Measurements from ENCODE around the gene CNNM2. TPM values are rescaled to one million over a fixed set of nuclear protein-coding genes. Genes with fewer than 3 reads are reported as not detected.

Gene CNNM2
- total RNA-seq, 2 donors from 2014 or later, result 13.4 to 18.9 TPM

DNA sequence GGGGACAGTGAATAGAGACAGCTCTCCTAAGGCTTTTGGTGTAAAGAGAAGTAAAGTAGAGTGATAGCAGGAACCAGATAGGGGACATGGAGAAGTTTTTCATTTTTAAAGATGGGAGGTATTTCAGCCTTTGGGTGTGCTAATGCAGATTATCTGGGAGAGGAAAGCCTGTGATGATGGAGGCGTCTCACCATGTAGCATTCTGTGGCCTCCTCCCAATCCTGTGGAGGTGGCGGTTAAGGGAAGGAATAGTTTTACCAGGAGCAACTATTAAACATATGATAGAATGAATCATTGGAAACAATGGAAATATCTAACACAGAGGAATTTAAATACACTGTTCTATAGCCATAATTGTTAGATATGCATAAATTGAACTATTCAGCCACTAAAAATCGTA lies 101.3 kb downstream of the CNNM2 start:
- WGBS, result 95% methylated on average over 3 of the region's 3 CpGs

DNA sequence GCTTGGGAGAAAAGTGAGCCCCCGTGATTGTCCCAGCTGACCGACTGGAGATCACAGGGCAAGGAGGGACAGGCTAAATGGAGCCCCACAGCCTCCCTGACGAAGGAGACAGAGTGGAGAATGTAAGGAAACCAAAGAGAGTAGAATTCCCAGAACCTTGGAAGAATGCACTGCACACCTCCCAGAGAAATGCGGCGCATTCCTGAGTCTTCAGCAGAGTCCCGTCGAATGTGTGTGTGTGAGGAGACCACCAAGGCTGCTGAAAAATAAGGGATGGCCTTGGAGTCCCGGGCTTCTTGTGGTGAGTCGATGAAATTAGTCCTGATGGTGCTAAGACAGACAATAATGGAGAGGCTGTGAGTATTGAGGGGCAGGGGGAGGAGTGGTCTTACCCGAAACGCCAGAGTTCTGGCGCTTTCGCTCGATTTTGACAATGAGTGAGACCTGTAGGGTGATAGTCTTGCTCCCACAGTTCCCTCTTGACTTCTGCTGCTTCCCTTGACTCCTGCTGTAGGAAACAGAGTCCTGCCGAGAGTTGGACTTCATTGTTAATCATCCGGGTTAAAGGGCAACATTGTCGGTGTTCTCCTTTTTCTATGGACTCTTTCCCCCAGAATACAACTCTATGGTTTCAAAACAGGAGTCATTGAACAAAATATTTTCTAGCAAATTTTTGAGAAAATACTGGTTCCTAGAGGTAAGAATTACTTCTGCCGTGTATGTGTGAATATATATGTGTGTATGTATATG lies 103.2 kb downstream of the CNNM2 start:
- intact Hi-C loops (cut with DNase I), result no loop called here
- TF ChIP-seq POLR2AphosphoS5 (IDR thresholded peaks at IDR 0.05) (no peak), POLR2A (IDR thresholded peaks at IDR 0.05) (no peak)
- TF ChIP-seq, protein P1, sequence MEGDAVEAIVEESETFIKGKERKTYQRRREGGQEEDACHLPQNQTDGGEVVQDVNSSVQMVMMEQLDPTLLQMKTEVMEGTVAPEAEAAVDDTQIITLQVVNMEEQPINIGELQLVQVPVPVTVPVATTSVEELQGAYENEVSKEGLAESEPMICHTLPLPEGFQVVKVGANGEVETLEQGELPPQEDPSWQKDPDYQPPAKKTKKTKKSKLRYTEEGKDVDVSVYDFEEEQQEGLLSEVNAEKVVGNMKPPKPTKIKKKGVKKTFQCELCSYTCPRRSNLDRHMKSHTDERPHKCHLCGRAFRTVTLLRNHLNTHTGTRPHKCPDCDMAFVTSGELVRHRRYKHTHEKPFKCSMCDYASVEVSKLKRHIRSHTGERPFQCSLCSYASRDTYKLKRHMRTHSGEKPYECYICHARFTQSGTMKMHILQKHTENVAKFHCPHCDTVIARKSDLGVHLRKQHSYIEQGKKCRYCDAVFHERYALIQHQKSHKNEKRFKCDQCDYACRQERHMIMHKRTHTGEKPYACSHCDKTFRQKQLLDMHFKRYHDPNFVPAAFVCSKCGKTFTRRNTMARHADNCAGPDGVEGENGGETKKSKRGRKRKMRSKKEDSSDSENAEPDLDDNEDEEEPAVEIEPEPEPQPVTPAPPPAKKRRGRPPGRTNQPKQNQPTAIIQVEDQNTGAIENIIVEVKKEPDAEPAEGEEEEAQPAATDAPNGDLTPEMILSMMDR (IDR thresholded peaks at IDR 0.05), result no peak
- Histone ChIP-seq H3K36me3 (no peaks in the 10 kb centered on the region), H3K27ac (no peak overlapping the region), H3K4me3 (no peak overlapping the region), H3K4me1 (replicated peaks) (no peaks in the 10 kb centered on the region), H3K9me3 (no peaks in the 10 kb centered on the region), H3K27me3 (replicated peaks; ENCODE audit: insufficient read depth) (no peaks in the 10 kb centered on the region)
- WGBS, result 91% methylated on average over 18 of the region's 18 CpGs
- DNase-seq (ENCODE audit: low spot score), result no peak

More for the DNA sequence above, 101.3 kb downstream of the CNNM2 start:
- H3K27me3 ChIP-seq (replicated peaks; ENCODE audit: insufficient read depth), result no peaks in the 10 kb centered on the region
- TF ChIP-seq POLR2A (IDR thresholded peaks at IDR 0.05) (no peak), POLR2AphosphoS5 (IDR thresholded peaks at IDR 0.05) (no peak)
- TF ChIP-seq, protein P1 (IDR thresholded peaks at IDR 0.05), result no peak
- H3K4me1 ChIP-seq (replicated peaks), result no peaks in the 10 kb centered on the region
- no peak overlapping the region for H3K27ac ChIP-seq
- H3K9me3 ChIP-seq, result no peaks in the 10 kb centered on the region
- no peaks in the 10 kb centered on the region for H3K36me3 ChIP-seq
- intact Hi-C loops (cut with DNase I), result no loop called here
- DNase-seq (ENCODE audit: low spot score), result no peak
- H3K4me3 ChIP-seq, result no peak overlapping the region

DNA sequence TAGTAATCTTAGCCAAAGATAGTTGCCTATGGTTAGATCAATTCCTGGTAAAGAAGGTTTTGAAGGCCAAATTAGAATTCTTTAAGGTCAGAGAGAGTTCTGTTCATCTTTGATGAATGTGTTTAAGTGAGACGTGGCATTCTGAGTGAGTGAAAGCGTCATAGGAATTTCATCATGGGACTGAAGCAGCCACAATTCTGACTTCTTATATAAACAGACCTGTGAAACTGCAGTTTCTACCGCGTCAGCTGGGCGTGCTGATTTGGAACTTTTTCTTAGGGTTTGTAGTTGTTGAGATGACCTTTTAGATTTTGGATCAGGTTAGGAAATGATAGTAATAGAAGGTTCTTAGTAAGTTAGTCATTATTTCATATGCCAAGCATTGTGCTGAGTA lies 103.8 kb downstream of the CNNM2 start:
- WGBS, result 68% methylated on average over 5 of the region's 5 CpGs
- no peak overlapping the region for H3K4me3 ChIP-seq

DNA sequence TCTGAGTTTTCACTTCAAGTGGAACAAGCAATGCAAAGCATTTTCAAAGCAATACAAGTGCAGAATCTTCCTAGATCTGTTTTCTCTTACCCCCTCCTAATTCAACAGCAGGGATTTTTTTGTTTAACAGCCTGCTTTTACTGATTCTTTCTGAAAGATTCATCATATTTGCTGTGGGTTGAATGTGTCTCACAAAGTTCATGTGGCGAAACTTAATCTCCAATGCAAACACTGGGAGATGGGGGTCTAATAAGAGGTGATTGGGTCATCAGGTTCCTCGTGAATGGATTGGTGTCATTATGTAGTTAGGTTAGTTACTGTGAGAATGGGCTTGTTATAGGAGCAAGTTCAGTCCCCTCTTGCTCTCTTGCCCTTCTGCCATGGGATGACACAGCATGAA lies 107.6 kb downstream of the CNNM2 start:
- H3K4me3 ChIP-seq, result no peak overlapping the region
- no peak for DNase-seq (ENCODE audit: low spot score)
- WGBS, result 88% methylated on average over 2 of the region's 2 CpGs
- intact Hi-C loops (cut with DNase I), result no loop called here
- H3K27me3 ChIP-seq (replicated peaks; ENCODE audit: insufficient read depth), result no peaks in the 10 kb centered on the region
- H3K4me1 ChIP-seq (replicated peaks), result no peaks in the 10 kb centered on the region
- TF ChIP-seq POLR2AphosphoS5 (IDR thresholded peaks at IDR 0.05) (no peak), POLR2A (IDR thresholded peaks at IDR 0.05) (no peak)
- TF ChIP-seq, protein P1 (IDR thresholded peaks at IDR 0.05), result no peak
- H3K36me3 ChIP-seq, result no peaks in the 10 kb centered on the region
- no peak overlapping the region for H3K27ac ChIP-seq
- no peaks in the 10 kb centered on the region for H3K9me3 ChIP-seq

More for the DNA sequence above, 103.8 kb downstream of the CNNM2 start:
- DNase-seq (ENCODE audit: low spot score), result no peak
- Histone ChIP-seq H3K27ac (no peak overlapping the region), H3K36me3 (no peaks in the 10 kb centered on the region), H3K4me1 (replicated peaks) (no peaks in the 10 kb centered on the region), H3K9me3 (no peaks in the 10 kb centered on the region), H3K27me3 (replicated peaks; ENCODE audit: insufficient read depth) (no peaks in the 10 kb centered on the region)
- TF ChIP-seq POLR2A (IDR thresholded peaks at IDR 0.05) (no peak), POLR2AphosphoS5 (IDR thresholded peaks at IDR 0.05) (no peak)
- TF ChIP-seq, protein P1 (IDR thresholded peaks at IDR 0.05), result no peak
- intact Hi-C loops (cut with DNase I), result no loop called here

DNA sequence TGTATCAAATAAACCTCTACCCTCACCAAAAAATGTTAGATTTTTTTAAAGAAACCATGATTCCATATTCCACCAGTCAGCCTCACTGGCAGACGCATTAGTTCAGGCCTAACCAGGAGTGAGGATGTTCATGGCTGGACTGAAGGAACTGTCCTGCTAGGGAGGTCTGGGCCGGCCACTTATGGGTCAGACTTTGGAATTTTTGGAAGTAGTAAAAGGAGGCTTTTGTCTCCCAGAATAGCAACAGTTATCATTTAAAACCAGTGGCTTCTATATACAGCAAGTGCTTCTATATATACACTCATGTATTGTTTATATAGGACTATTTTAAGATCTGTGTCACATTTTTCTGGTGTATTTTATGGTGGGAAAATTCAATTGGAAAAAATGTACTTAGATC lies 120.5 kb downstream of the CNNM2 start:
- no peak for TF ChIP-seq POLR2A (IDR thresholded peaks at IDR 0.05)
- no peak for TF ChIP-seq POLR2AphosphoS5 (IDR thresholded peaks at IDR 0.05)
- TF ChIP-seq, protein P1 (IDR thresholded peaks at IDR 0.05), result no peak
- DNase-seq (ENCODE audit: low spot score), result no peak
- H3K27ac ChIP-seq, result no peak overlapping the region
- H3K36me3 ChIP-seq, result no peaks in the 10 kb centered on the region
- H3K9me3 ChIP-seq, result no peaks in the 10 kb centered on the region
- H3K27me3 ChIP-seq (replicated peaks; ENCODE audit: insufficient read depth), result no peaks in the 10 kb centered on the region
- 95% methylated on average over 2 of the region's 2 CpGs for whole genome bisulfite sequencing
- H3K4me3 ChIP-seq, result no peak overlapping the region
- intact Hi-C loops (cut with DNase I), result no loop called here
- H3K4me1 ChIP-seq (replicated peaks), result no peaks in the 10 kb centered on the region

Measured in prostate gland (tissue), 2 donors.